ENCODE data around the gene ELMO1.

- TF ChIP-seq TAF1 (IDR thresholded peaks at IDR 0.05; ENCODE audit: borderline replicate concordance, low read depth, low read length) (no peak), CBFB (IDR thresholded peaks at IDR 0.05; ENCODE audit: low read depth) (no peak), E4F1 (IDR thresholded peaks at IDR 0.05; ENCODE audit: borderline replicate concordance, partially characterized antibody) (no peak), CEBPB (IDR thresholded peaks at IDR 0.05; ENCODE audit: borderline replicate concordance in 1 of 2, low read depth in 2 of 2, low read length in 2 of 2) (no peak), SMAD1 (IDR thresholded peaks at IDR 0.05; ENCODE audit: low read depth, partially characterized antibody) (no peak)
Measured at GRCh38 chr7:37116093-37116701, 332.5 kb downstream of the ELMO1 start.

All from GM12878 (cell line).